CD4-positive, alpha-beta T cell treated with Interleukin-21 for 1 hour (primary cell): ENCODE data around the gene CYB5R3.

Source experiments
- DNase-seq: peaks from one replicate; pipeline ENCODE4 v3.0.0-alpha.2; 2020

The CYB5R3 gene

GRCh38 chr22:42649246-42650099 lies at the start of gene CYB5R3:
CYB5R3 (minus strand) TSS chr22:42649392; CDS start chr22:42649315, 77 bp downstream.
- DNase-seq, result peak; percentile 80

- DNase-seq, result no peak
Observed at GRCh38 chr22:42697542-42698013, 48.4 kb upstream of the CYB5R3 start.

- DNase-seq, result no peak
Observed at GRCh38 chr22:42696331-42696967, 47.3 kb upstream of the CYB5R3 start.

GRCh38 chr22:42695294-42695693 lies 46.1 kb upstream of the CYB5R3 start:
- DNase-seq, result no peak

GRCh38 chr22:42693763-42694683 lies 44.8 kb upstream of the CYB5R3 start:
- DNase-seq, result no peak

GRCh38 chr22:42693055-42693762 lies 44.0 kb upstream of the CYB5R3 start:
- DNase-seq, result no peak

- DNase-seq, result no peak
Observed at GRCh38 chr22:42692239-42693054, 43.3 kb upstream of the CYB5R3 start.

GRCh38 chr22:42691440-42691839 lies 42.2 kb upstream of the CYB5R3 start:
- DNase-seq, result no peak

- DNase-seq, result no peak
Observed at GRCh38 chr22:42688241-42689211, 39.3 kb upstream of the CYB5R3 start.

- no peak for DNase-seq
Observed at GRCh38 chr22:42686756-42687491, 37.7 kb upstream of the CYB5R3 start.

- DNase-seq, result no peak
Observed at GRCh38 chr22:42685941-42686653, 36.9 kb upstream of the CYB5R3 start.

GRCh38 chr22:42684462-42685195 lies 35.4 kb upstream of the CYB5R3 start:
- no peak for DNase-seq

GRCh38 chr22:42683578-42684283 lies 34.5 kb upstream of the CYB5R3 start:
- DNase-seq, result no peak

GRCh38 chr22:42682113-42682851 lies 33.1 kb upstream of the CYB5R3 start:
- DNase-seq, result no peak

GRCh38 chr22:42680648-42681047 lies 31.5 kb upstream of the CYB5R3 start:
- no peak for DNase-seq

- DNase-seq, result no peak
Observed at GRCh38 chr22:42679691-42680090, 30.5 kb upstream of the CYB5R3 start.

- no peak for DNase-seq
Observed at GRCh38 chr22:42678894-42679293, 29.7 kb upstream of the CYB5R3 start.
